AG09309 (cell line): ENCODE results near the gene MEGF11.

ENCODE experiments used
- DNase-seq: peaks from one replicate; pipeline ENCODE4 v3.0.0-alpha.2; 2010; ENCODE audit warnings: low read depth
- H3K4me3 ChIP-seq: 2 replicates; pipeline ENCODE4 v1.5.1; 2011; ENCODE audit warnings: mild to moderate bottlenecking, low read depth, low read length, moderate library complexity; ENCODE audit not compliant: control insufficient read depth
- CTCF ChIP-seq: IDR thresholded peaks from 2 replicates; pipeline ENCODE4 v1.5.1; 2011; ENCODE audit warnings: mild to moderate bottlenecking, low read depth, low read length, inconsistent platforms; ENCODE audit not compliant: insufficient read depth, control insufficient read depth; ENCODE audit errors: missing control alignments

The MEGF11 gene

GRCh38 chr15:65922621-65923020 is 330.9 kb downstream of the MEGF11 start:
- H3K4me3 ChIP-seq = no peak overlapping the region

GRCh38 chr15:65921780-65922179 is 331.8 kb downstream of the MEGF11 start:
- no peak overlapping the region for H3K4me3 ChIP-seq
- no peak for TF ChIP-seq CTCF
- DNase-seq = no peak

More at GRCh38 chr15:65922621-65923020, 330.9 kb downstream of the MEGF11 start:
- no peak for TF ChIP-seq CTCF
- no peak for DNase-seq

- DNase-seq = no peak
- no peak overlapping the region for H3K4me3 ChIP-seq
- no peak for TF ChIP-seq CTCF
Observed at GRCh38 chr15:65920825-65921309, 332.7 kb downstream of the MEGF11 start.

- no peak overlapping the region for H3K4me3 ChIP-seq
- TF ChIP-seq CTCF = no peak
- DNase-seq = no peak
Observed at GRCh38 chr15:65920121-65920520, 333.4 kb downstream of the MEGF11 start.

GRCh38 chr15:65919353-65919752 is 334.2 kb downstream of the MEGF11 start:
- H3K4me3 ChIP-seq = no peak overlapping the region
- DNase-seq = no peak
- no peak for TF ChIP-seq CTCF

GRCh38 chr15:65918945-65919344 is 334.6 kb downstream of the MEGF11 start:
- H3K4me3 ChIP-seq = no peak overlapping the region
- TF ChIP-seq CTCF = no peak
- no peak for DNase-seq
